Tibial nerve (tissue), 3 donors: Measurements from ENCODE around the gene MATK.
"Not testable (repeated sequence)": the region's sequence is repeated elsewhere in the genome, so short reads cannot be mapped to it uniquely, and the experiment has no call there.

ENCODE experiments used
- POLR2A ChIP-seq, 2 donors: fragments of 450-650 bp; IDR thresholded peaks; one replicate each; pipeline ENCODE4 v1.6.1; 2017; ENCODE audit warnings: antibody characterized with exemption in 2 of 2, mild to moderate bottlenecking in 2 of 2, moderate library complexity in 2 of 2
- TF ChIP-seq, protein P1 (sequence below), 5 experiments: fragments of 200-600 bp in 3 of 5; fragments of 450-650 bp in 2 of 5; sonication (generic) in 3 of 5; IDR thresholded peaks; one replicate each; pipeline ENCODE4 v1.5.1; 2016 to 2019; ENCODE audit warnings: antibody characterized with exemption in 5 of 5, mild to moderate bottlenecking in 3 of 5, moderate library complexity in 2 of 5

DNA sequence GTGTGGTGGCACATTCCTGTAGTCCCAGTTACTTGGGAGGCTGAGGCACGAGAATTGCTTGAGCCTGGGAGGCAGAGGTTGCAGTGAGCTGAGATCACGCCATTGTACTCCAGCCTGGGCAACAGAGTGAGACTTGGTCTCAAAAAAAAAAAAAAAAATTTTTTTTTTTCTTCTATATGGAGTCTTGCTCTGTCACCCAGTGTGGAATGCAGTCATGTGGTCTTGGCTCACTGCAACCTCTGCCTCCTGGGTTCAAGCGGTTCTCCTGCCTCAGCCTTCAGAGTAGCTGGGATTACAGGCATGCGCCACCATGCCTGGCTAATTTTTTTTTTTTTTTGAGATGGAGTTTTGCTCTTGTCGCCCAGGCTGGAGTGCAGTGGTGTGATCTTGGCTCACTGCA lies 20.4 kb downstream of the MATK start:
- TF ChIP-seq, protein P1, sequence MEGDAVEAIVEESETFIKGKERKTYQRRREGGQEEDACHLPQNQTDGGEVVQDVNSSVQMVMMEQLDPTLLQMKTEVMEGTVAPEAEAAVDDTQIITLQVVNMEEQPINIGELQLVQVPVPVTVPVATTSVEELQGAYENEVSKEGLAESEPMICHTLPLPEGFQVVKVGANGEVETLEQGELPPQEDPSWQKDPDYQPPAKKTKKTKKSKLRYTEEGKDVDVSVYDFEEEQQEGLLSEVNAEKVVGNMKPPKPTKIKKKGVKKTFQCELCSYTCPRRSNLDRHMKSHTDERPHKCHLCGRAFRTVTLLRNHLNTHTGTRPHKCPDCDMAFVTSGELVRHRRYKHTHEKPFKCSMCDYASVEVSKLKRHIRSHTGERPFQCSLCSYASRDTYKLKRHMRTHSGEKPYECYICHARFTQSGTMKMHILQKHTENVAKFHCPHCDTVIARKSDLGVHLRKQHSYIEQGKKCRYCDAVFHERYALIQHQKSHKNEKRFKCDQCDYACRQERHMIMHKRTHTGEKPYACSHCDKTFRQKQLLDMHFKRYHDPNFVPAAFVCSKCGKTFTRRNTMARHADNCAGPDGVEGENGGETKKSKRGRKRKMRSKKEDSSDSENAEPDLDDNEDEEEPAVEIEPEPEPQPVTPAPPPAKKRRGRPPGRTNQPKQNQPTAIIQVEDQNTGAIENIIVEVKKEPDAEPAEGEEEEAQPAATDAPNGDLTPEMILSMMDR (IDR thresholded peaks at IDR 0.05) = not testable (repeated sequence)
- TF ChIP-seq POLR2A (IDR thresholded peaks at IDR 0.05) = not testable (repeated sequence)
